Spleen (tissue), 3 donors: ENCODE data around the gene NRG3.

Source experiments
- POLR2A ChIP-seq, 3 donors: fragments of 450-650 bp; IDR thresholded peaks; one replicate each; pipeline ENCODE4 v1.5.1; 2017; ENCODE audit warnings: antibody characterized with exemption in 3 of 3, mild to moderate bottlenecking in 1 of 3
- POLR2AphosphoS5 ChIP-seq, 3 donors: sonication (generic); formaldehyde crosslinking; IDR thresholded peaks; one replicate each; pipeline ENCODE4 v1.5.1; 2017; ENCODE audit warnings: antibody characterized with exemption in 3 of 3

DNA sequence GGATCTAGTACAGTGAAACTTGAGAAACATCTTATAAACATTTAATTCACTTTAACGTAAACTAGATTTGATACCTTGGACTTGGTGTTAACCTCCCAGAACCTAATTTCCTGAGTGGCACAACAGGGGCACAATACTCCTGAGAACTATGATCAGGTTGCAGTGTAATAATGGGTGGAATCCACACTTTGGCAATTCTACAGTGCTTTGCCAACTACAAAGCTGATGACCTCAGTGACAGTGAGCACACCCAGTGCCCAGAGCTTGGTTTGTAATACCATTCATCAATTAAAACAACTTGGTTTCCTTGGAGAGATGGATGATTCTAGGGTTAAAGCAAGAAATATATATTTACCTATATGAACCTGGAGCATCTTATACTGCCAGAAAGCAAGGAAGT lies 379.2 kb downstream of the NRG3 start:
- TF ChIP-seq POLR2A (IDR thresholded peaks at IDR 0.05): no peak
- TF ChIP-seq POLR2AphosphoS5 (IDR thresholded peaks at IDR 0.05): no peak
